ENCODE data around the gene SLU7.

GRCh38 chr5:160442824-160443431, 24.0 kb upstream of the SLU7 start:
- TF ChIP-seq EZH2 (IDR thresholded peaks at IDR 0.05; ENCODE audit: low read length, missing control alignments) (no peak), CTCF (conservative IDR thresholded peaks at IDR 0.05 in 1 of 2, IDR thresholded peaks at IDR 0.05 in 1 of 2; ENCODE audit: low read depth in 1 of 2, low read length in 2 of 2) (no peak)
